Hepatocyte (in vitro differentiated cells): ENCODE measurements around the gene C10orf67.

Source experiments
- EZH2 ChIP-seq: fragments of 200-600 bp; sonication (generic); IDR thresholded peaks from 2 replicates; pipeline ENCODE4 v1.6.1; 2016; ENCODE audit warnings: antibody characterized with exemption, mild to moderate bottlenecking, borderline replicate concordance
- TF ChIP-seq, protein P1 (sequence below): fragments of 200-600 bp; sonication (generic); IDR thresholded peaks from 2 replicates; pipeline ENCODE4 v1.5.1; 2016; ENCODE audit warnings: antibody characterized with exemption, mild to moderate bottlenecking; ENCODE audit not compliant: poor library complexity

- TF ChIP-seq, protein P1, sequence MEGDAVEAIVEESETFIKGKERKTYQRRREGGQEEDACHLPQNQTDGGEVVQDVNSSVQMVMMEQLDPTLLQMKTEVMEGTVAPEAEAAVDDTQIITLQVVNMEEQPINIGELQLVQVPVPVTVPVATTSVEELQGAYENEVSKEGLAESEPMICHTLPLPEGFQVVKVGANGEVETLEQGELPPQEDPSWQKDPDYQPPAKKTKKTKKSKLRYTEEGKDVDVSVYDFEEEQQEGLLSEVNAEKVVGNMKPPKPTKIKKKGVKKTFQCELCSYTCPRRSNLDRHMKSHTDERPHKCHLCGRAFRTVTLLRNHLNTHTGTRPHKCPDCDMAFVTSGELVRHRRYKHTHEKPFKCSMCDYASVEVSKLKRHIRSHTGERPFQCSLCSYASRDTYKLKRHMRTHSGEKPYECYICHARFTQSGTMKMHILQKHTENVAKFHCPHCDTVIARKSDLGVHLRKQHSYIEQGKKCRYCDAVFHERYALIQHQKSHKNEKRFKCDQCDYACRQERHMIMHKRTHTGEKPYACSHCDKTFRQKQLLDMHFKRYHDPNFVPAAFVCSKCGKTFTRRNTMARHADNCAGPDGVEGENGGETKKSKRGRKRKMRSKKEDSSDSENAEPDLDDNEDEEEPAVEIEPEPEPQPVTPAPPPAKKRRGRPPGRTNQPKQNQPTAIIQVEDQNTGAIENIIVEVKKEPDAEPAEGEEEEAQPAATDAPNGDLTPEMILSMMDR: no peak
- TF ChIP-seq EZH2: no peak
Measured at GRCh38 chr10:23204773-23205172, 139.8 kb downstream of the C10orf67 start.
